ENCODE results near the gene KXD1. TPM values are rescaled to one million over a fixed set of nuclear protein-coding genes. Genes with fewer than 3 reads are reported as not detected.

Gene KXD1
- polyA plus RNA-seq, 10 donors = 53.0 to 83.0 (median 63.7) TPM

- DNase-seq = no peak
Observed at GRCh38 chr19:18611327-18612050, 53.8 kb downstream of the KXD1 start.

DNA sequence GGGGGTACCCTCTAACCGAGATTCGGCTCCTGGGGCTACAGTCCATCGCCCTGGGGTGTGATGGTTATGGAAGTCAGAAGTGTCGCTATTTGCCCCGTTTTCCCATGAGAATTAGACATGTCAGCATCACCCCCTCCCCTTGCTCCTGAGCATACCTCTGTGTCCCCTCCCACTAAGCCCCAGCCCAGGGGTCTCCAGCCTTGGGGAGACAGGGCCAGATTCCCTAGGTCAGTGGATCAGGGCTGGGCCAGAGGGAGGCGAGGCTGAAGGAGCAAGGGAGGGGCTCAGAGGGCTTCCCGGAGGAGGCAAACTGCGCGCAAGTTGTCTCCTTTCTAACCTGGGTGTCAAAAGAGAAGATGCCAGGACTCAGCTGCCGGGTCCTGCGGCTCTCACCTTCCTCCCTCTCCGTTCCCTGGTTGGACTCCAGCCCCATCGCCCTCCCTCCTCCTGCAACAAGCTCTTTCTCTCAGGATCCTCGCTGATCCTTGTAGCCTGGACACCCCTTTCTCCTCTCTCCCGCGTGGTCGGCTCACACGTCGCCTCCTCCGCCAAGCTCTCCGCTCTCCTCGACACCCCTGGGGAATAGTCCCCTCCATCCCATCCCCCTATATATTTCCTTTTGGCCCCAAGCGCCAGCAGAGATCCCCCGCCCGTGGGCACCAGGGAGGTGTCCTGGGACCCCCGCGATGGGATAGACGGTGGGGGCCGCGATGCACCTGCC lies 54.5 kb downstream of the KXD1 start:
- DNase-seq = no peak

DNA sequence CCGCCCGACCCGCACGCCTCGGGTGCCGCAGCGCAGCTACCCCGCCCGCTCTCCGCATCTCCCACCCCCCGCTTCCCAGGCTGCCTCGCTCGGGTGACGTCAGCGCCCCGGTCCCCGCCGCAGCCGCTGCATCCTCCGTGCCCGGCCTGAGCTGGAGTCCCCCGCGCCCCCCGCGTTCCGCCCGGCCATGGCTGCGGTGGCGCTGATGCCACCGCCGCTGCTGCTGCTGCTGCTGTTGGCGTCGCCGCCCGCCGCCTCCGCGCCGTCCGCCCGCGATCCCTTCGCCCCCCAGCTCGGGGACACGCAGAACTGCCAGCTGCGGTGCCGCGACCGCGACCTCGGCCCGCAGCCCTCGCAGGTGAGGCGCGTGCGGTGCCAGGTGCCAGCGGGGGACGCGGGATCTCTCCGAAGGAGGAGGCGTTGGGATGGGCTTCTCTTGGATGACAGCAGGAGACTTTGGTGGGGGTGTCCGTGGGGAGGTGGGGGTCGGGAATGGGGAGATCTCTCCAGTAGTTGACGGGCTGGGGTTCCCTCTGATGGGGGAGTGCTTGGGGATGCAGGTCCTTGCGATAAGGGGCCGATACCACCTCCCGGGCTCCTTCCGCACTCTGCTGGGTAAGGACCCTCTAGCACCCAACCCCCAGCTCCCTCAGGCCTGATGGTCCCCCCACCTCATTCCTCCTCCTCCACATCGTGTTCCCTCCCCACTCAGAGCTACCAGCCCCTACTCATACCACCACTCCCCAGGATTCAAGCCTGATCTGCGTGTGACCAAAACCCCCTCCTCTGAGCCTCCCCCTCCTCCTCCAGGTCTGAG lies 55.3 kb downstream of the KXD1 start, which contains the start of gene TMEM59L:
TMEM59L (plus strand) TSS at position 99 of the 817 bp plus-strand sequence; CDS start at position 188, 89 bp downstream.
- peak in 1 of 3 donors; percentile 63 for DNase-seq

DNA sequence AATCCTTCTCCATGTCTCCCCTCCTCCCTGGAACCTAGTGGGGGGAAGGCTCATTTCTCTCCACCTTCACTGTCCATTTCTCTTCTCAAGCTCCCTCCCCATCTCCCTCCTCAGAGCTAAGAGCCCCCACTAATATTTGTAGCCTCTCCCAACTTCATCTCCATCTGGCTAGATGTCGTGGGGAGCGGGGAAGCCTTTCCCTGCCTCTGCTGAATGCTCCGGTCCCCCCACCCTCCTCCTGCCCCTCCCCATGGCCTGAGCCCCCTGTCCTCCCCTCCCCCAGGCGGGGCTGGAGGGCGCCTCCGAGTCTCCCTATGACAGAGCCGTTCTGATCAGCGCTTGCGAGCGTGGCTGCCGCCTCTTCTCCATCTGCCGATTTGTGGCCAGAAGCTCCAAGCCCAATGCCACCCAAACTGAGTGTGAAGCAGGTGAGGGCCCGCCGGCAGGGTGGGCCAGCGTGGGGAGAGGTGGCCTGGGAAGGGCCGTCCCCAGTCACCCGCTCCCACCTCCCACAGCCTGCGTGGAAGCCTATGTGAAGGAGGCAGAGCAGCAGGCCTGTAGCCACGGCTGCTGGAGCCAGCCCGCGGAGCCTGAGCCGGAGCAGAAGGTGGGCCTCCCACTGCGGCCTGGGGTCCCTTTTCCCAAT lies 56.0 kb downstream of the KXD1 start:
- no peak for DNase-seq

GRCh38 chr19:18616023-18616422 lies 58.4 kb downstream of the KXD1 start:
- DNase-seq = no peak

DNA sequence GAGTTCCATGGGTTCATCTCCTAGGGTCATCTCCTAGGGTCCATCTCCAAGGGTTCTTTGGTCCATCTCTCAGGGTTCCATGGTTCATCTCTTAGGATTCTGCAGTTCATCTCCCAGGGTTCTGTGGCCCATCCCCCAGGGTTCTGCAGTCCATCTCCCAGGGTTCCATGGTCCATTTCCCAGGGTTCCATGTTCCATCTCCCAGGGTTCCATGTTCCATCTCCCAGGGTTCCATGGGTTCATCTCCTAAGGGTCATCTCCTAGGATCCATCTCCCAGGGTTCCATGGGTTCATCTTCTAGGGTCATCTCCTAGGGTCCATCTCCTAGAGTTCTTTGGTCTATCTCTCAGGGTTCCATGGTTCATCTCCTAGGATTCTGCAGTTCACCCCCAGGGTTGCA lies 59.9 kb downstream of the KXD1 start:
- no peak for DNase-seq

DNA sequence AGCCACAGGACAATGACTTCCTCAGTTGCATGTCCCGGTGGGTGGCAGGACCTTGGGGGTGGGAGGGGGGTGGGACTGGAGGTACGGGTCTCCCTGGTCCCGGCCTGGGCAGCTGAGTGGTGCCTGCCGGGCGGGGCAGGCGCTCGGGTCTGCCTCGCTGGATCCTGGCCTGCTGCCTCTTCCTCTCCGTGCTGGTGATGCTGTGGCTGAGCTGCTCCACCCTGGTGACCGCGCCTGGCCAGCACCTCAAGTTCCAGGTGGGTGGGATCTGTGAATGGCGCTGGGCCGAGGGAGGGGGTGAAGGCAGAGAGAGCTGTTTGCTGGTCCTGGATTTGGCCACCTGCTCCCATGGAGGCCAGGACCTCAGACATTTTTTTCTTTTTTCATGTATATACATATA lies 60.6 kb downstream of the KXD1 start:
- no peak for DNase-seq

Other genes with a start within 250 kb of the KXD1 start
- gene LSM4, start 234.8 kb upstream of the KXD1 start, polyA plus RNA-seq (ENCODE audit: insufficient read length in 10 of 10) = 100 to 1,000 TPM in 1 of 10 donors, 10 to 100 TPM in 9; 65.1 to 100 (median 78.1) TPM
- 10 to 100 TPM in 5 of 10 donors, 1 to 10 TPM in 5; 8.6 to 15.8 (median 10.2) TPM for gene PGPEP1, start 217.3 kb upstream of the KXD1 start, polyA plus RNA-seq (ENCODE audit: insufficient read length in 10 of 10)
- 1 to 10 TPM in 3 of 10 donors, under 1 TPM in 7; 0.26 to 1.8 (median 0.84) TPM for gene GDF15, start 171.7 kb upstream of the KXD1 start, polyA plus RNA-seq (ENCODE audit: insufficient read length in 10 of 10)
- gene LRRC25, start 160.2 kb upstream of the KXD1 start, polyA plus RNA-seq (ENCODE audit: insufficient read length in 10 of 10) = 1 to 10 TPM; 1.0 to 2.5 (median 1.5) TPM
- gene SSBP4, start 138.5 kb upstream of the KXD1 start, polyA plus RNA-seq (ENCODE audit: insufficient read length in 10 of 10) = 100 to 1,000 TPM in 3 of 10 donors, 10 to 100 TPM in 7; 65.2 to 124 (median 96.0) TPM
- 100 to 1,000 TPM in 9 of 10 donors, 10 to 100 TPM in 1; 99.2 to 163 (median 127) TPM for gene ISYNA1, start 119.7 kb upstream of the KXD1 start, polyA plus RNA-seq (ENCODE audit: insufficient read length in 10 of 10)
- gene ELL, start 35.8 kb upstream of the KXD1 start, polyA plus RNA-seq (ENCODE audit: insufficient read length in 10 of 10) = 10 to 100 TPM; 12.2 to 17.7 (median 13.2) TPM
- 100 to 1,000 TPM in 8 of 10 donors, 10 to 100 TPM in 2; 80.2 to 170 (median 117) TPM for gene FKBP8, start 14.3 kb upstream of the KXD1 start, polyA plus RNA-seq (ENCODE audit: insufficient read length in 10 of 10)
- 1,000 to 10,000 TPM in 9 of 10 donors, 100 to 1,000 TPM in 1; 951 to 1,390 (median 1,097) TPM for gene UBA52, start 14.0 kb downstream of the KXD1 start, polyA plus RNA-seq (ENCODE audit: insufficient read length in 10 of 10)
- 10 to 100 TPM; 17.4 to 43.2 (median 27.6) TPM for gene REX1BD, start 30.9 kb downstream of the KXD1 start, polyA plus RNA-seq (ENCODE audit: insufficient read length in 10 of 10)
- gene CRLF1, start 48.9 kb downstream of the KXD1 start, polyA plus RNA-seq (ENCODE audit: insufficient read length in 10 of 10) = 10 to 100 TPM in 6 of 10 donors, 1 to 10 TPM in 4; 3.2 to 29.6 (median 10.3) TPM
- 10 to 100 TPM in 5 of 10 donors, 1 to 10 TPM in 5; 3.9 to 16.5 (median 10.0) TPM for gene TMEM59L, start 55.0 kb downstream of the KXD1 start, polyA plus RNA-seq (ENCODE audit: insufficient read length in 10 of 10)
- 1 to 10 TPM; 3.1 to 4.7 (median 3.6) TPM for gene KLHL26, start 79.2 kb downstream of the KXD1 start, polyA plus RNA-seq (ENCODE audit: insufficient read length in 10 of 10)
- 10 to 100 TPM; 10.5 to 14.4 (median 11.5) TPM for gene CRTC1, start 125.8 kb downstream of the KXD1 start, polyA plus RNA-seq (ENCODE audit: insufficient read length in 10 of 10)
- 10 to 100 TPM in 6 of 10 donors, 1 to 10 TPM in 2, under 1 TPM in 2; 0.41 to 22.5 (median 10.9) TPM for gene COMP, start 233.4 kb downstream of the KXD1 start, polyA plus RNA-seq (ENCODE audit: insufficient read length in 10 of 10)